Measurements from ENCODE around the gene RBL2. TPM values are rescaled to one million over a fixed set of nuclear protein-coding genes. Genes with fewer than 3 reads are reported as not detected.
"Not testable (repeated sequence)": the region's sequence is repeated elsewhere in the genome, so short reads cannot be mapped to it uniquely, and the experiment has no call there.

Gene RBL2
- total RNA-seq, 1 donor from 2014 or later: 60.5 TPM

DNA sequence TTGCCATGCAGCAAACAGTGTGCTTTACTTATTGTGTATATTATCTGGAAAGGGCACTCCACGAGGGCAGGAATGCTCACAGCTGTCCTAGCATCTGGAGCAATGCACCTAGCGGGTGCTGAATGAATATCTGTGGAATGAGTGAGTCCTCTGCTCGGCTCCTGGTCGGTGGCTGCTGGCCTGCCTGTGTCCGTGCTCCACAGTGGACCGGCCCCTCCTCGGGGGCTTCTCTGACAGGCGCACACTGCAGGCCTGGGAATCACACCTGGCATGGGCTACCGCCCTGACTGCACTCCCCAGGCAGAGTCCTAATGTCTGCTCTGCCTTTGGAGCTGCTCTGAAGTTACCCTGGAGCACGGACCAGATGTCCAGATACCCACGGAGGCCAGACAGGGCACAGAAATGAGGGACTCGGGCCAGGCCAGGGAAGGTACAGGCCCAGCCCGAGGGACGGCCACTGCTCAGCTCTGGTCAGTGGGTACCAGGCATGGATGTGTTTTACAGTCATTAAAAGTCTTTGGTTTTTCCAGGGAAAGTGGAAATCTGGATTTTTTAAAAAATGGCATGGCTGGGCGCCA lies 89.8 kb downstream of the RBL2 start:
- Histone ChIP-seq H3K4me1 (ENCODE audit: control insufficient read depth in 3 of 3, insufficient read depth in 3 of 3, low read length in 3 of 3) (peaks cover 0 to 2% (median 2%) of the 10 kb centered on the region in 3 donors), H3K4me3 (ENCODE audit: low read length in 3 of 3) (no peak overlapping the region), H3K9me3 (ENCODE audit: control insufficient read depth in 3 of 3, low read length in 3 of 3) (no peaks in the 10 kb centered on the region), H3K36me3 (ENCODE audit: control insufficient read depth in 3 of 3, insufficient read depth in 3 of 3, low read length in 3 of 3) (no peaks in the 10 kb centered on the region), H3K9ac (ENCODE audit: low read depth in 1 of 3, low read length in 3 of 3) (no peak overlapping the region), H3K27me3 (ENCODE audit: control insufficient read depth in 3 of 3, insufficient read depth in 3 of 3, low read length in 3 of 3) (no peaks in the 10 kb centered on the region), H3K27ac (ENCODE audit: low read depth, low read length) (no peak overlapping the region)

DNA sequence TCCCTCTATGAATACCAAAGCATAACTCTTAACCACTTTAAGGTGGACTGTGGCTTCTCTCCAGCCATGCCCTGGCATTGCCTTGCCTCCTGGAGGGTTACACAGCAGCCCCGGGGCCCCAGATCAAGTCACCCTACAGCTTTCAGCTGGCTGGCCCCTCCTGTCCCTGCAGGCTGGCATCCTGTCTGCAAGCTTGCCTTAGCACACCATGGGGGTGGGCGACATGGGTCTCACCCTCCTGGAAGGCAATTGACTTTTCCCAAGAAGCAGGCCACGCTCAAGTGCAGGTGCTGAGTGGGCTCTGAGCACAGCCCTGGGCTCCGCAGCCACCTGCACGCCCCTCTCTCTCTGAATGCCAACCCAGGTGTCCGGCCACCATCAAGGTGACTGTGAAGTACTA lies 94.5 kb downstream of the RBL2 start:
- H3K9me3 ChIP-seq (ENCODE audit: control insufficient read depth in 3 of 3, low read length in 3 of 3): no peaks in the 10 kb centered on the region
- no peak overlapping the region for H3K9ac ChIP-seq (ENCODE audit: low read depth in 1 of 3, low read length in 3 of 3)
- no peaks in the 10 kb centered on the region for H3K36me3 ChIP-seq (ENCODE audit: control insufficient read depth in 3 of 3, insufficient read depth in 3 of 3, low read length in 3 of 3)
- H3K4me3 ChIP-seq (ENCODE audit: low read length in 3 of 3): no peak overlapping the region
- H3K4me1 ChIP-seq (ENCODE audit: control insufficient read depth in 3 of 3, insufficient read depth in 3 of 3, low read length in 3 of 3): peaks cover 4 to 7% (median 6%) of the 10 kb centered on the region in 3 donors
- H3K27ac ChIP-seq (ENCODE audit: low read depth, low read length): no peak overlapping the region
- H3K27me3 ChIP-seq (ENCODE audit: control insufficient read depth in 3 of 3, insufficient read depth in 3 of 3, low read length in 3 of 3): no peaks in the 10 kb centered on the region

DNA sequence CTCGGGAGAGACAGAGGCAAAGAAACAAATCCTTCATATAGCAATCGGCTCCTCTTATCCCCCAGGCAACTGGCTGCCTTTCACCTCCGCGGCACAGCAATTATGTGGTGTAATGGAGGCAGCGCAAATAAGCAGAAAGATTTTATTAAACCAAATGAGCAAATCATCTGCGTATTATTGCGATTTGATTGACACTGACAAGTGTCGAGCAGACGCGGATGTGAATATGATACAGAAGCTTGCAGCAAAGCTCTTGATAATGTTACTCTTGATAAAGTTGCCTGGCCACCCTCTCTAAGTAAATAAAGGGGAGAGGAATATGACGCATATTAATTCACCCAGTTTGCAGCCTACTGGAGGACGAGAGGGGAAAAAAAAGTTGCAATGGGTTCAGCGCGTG lies 95.2 kb downstream of the RBL2 start:
- Histone ChIP-seq H3K27me3 (ENCODE audit: control insufficient read depth in 3 of 3, insufficient read depth in 3 of 3, low read length in 3 of 3) (no peaks in the 10 kb centered on the region), H3K4me1 (ENCODE audit: control insufficient read depth in 3 of 3, insufficient read depth in 3 of 3, low read length in 3 of 3) (peaks cover 4 to 7% (median 6%) of the 10 kb centered on the region in 3 donors), H3K36me3 (ENCODE audit: control insufficient read depth in 3 of 3, insufficient read depth in 3 of 3, low read length in 3 of 3) (no peaks in the 10 kb centered on the region), H3K9ac (ENCODE audit: low read depth in 1 of 3, low read length in 3 of 3) (peak overlapping the region in 2 of 3 donors; percentile 53 to 71), H3K9me3 (ENCODE audit: control insufficient read depth in 3 of 3, low read length in 3 of 3) (no peaks in the 10 kb centered on the region), H3K4me3 (ENCODE audit: low read length in 3 of 3) (peak overlapping the region; percentile 1 to 56 (median 48)), H3K27ac (ENCODE audit: low read depth, low read length) (peak overlapping the region; percentile 14)

DNA sequence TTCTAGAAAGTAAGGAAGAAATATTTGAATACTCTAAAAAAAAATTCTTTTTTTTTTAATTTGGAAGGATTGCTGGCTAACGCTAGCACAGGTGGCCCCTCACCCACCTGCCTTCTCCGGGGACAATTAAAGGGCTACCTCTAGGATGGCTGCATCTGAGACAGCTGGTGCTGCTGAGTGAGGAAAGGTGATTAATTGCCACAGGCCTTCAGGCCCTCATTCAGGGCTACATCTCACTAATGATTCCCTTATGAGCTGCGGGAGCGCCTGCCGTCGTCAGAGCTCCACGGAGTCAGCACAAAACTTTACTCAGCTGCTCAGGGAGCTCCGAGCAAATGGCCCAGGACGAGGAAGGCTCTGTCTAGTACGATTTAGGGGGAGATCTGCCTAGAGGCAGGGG lies 95.8 kb downstream of the RBL2 start:
- no peaks in the 10 kb centered on the region for H3K27me3 ChIP-seq (ENCODE audit: control insufficient read depth in 3 of 3, insufficient read depth in 3 of 3, low read length in 3 of 3)
- H3K4me3 ChIP-seq (ENCODE audit: low read length in 3 of 3): peak overlapping the region; percentile 1 to 56 (median 48)
- H3K36me3 ChIP-seq (ENCODE audit: control insufficient read depth in 3 of 3, insufficient read depth in 3 of 3, low read length in 3 of 3): no peaks in the 10 kb centered on the region
- H3K9ac ChIP-seq (ENCODE audit: low read depth in 1 of 3, low read length in 3 of 3): peak overlapping the region in 2 of 3 donors; percentile 47 to 54
- H3K9me3 ChIP-seq (ENCODE audit: control insufficient read depth in 3 of 3, low read length in 3 of 3): no peaks in the 10 kb centered on the region
- H3K4me1 ChIP-seq (ENCODE audit: control insufficient read depth in 3 of 3, insufficient read depth in 3 of 3, low read length in 3 of 3): peaks cover 4 to 7% (median 6%) of the 10 kb centered on the region in 3 donors
- H3K27ac ChIP-seq (ENCODE audit: low read depth, low read length): peak overlapping the region; percentile 18

DNA sequence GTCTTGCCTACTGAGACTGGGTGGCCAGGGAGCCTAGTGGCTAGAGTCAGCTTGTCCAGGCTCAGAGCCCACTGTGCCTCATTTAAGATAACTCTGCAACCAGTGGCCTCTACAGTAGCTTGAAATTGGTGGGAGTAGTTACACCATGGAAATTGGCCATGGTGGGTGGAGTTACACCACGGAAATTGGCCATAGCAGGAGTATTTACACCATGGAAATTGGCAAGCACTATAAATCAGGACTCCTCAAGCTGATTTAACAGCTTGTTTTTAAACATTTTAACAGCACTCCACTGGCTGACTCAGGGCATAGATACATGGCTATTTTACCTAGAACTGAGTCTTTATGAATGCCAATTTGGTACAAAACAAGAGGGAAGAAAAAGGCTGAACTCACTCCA lies 96.5 kb downstream of the RBL2 start:
- peaks cover 4 to 7% (median 6%) of the 10 kb centered on the region in 3 donors for H3K4me1 ChIP-seq (ENCODE audit: control insufficient read depth in 3 of 3, insufficient read depth in 3 of 3, low read length in 3 of 3)
- no peak overlapping the region for H3K27ac ChIP-seq (ENCODE audit: low read depth, low read length)
- no peaks in the 10 kb centered on the region for H3K9me3 ChIP-seq (ENCODE audit: control insufficient read depth in 3 of 3, low read length in 3 of 3)
- peak overlapping the region in 1 of 3 donors; percentile 56 for H3K4me3 ChIP-seq (ENCODE audit: low read length in 3 of 3)
- H3K36me3 ChIP-seq (ENCODE audit: control insufficient read depth in 3 of 3, insufficient read depth in 3 of 3, low read length in 3 of 3): no peaks in the 10 kb centered on the region
- H3K9ac ChIP-seq (ENCODE audit: low read depth in 1 of 3, low read length in 3 of 3): no peak overlapping the region
- no peaks in the 10 kb centered on the region for H3K27me3 ChIP-seq (ENCODE audit: control insufficient read depth in 3 of 3, insufficient read depth in 3 of 3, low read length in 3 of 3)

DNA sequence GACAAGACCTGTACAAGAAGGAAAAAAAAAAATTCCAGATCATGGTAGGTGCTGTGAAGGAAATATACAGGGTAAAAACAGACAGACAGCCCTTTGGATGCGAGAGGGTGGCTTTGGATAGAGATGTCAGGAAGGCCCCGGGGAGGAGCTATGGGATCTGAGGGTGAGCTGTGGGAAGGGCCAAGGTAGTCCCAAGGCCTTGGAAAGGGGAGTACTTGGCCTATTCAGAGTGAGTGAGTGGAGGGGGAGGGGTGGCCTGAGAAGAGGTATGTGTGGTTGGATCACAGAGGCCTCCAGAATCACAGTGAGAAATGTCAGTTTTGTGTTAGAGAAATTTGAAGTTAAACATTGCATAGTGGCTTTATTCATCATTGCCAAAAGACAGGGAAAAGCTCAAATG lies 99.9 kb downstream of the RBL2 start:
- Histone ChIP-seq H3K27ac (ENCODE audit: low read depth, low read length) (no peak overlapping the region), H3K4me3 (ENCODE audit: low read length in 3 of 3) (no peak overlapping the region), H3K9ac (ENCODE audit: low read depth in 1 of 3, low read length in 3 of 3) (no peak overlapping the region), H3K27me3 (ENCODE audit: control insufficient read depth in 3 of 3, insufficient read depth in 3 of 3, low read length in 3 of 3) (no peaks in the 10 kb centered on the region), H3K9me3 (ENCODE audit: control insufficient read depth in 3 of 3, low read length in 3 of 3) (no peaks in the 10 kb centered on the region), H3K36me3 (ENCODE audit: control insufficient read depth in 3 of 3, insufficient read depth in 3 of 3, low read length in 3 of 3) (no peaks in the 10 kb centered on the region), H3K4me1 (ENCODE audit: control insufficient read depth in 3 of 3, insufficient read depth in 3 of 3, low read length in 3 of 3) (peaks cover 4 to 7% (median 6%) of the 10 kb centered on the region in 3 donors)

DNA sequence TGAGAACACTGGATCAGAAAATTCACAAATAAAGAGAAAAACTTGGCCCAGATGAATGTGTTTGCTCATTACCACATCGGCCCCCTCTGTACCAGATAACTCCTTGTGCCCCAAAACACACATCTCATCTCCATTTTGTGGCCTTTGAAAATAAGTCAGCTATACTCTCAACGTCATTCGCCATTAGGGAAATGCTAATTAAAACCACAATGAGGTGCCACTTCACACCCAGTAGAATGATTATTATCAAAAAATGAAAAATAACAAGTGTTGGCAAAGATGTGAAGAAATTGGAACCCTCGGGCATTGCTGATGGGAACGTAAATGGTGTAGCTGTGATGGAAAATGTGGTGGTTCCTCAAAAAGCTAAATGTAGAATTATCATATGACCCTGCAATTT lies 103.4 kb downstream of the RBL2 start:
- no peaks in the 10 kb centered on the region for H3K4me1 ChIP-seq (ENCODE audit: control insufficient read depth in 3 of 3, insufficient read depth in 3 of 3, low read length in 3 of 3)
- no peaks in the 10 kb centered on the region for H3K36me3 ChIP-seq (ENCODE audit: control insufficient read depth in 3 of 3, insufficient read depth in 3 of 3, low read length in 3 of 3)
- H3K9ac ChIP-seq (ENCODE audit: low read depth in 1 of 3, low read length in 3 of 3): no peak overlapping the region
- peaks cover 2 to 9% (median 5%) of the 10 kb centered on the region in 3 donors for H3K27me3 ChIP-seq (ENCODE audit: control insufficient read depth in 3 of 3, insufficient read depth in 3 of 3, low read length in 3 of 3)
- H3K4me3 ChIP-seq (ENCODE audit: low read length in 3 of 3): no peak overlapping the region
- H3K27ac ChIP-seq (ENCODE audit: low read depth, low read length): no peak overlapping the region
- H3K9me3 ChIP-seq (ENCODE audit: control insufficient read depth in 3 of 3, low read length in 3 of 3): no peaks in the 10 kb centered on the region

DNA sequence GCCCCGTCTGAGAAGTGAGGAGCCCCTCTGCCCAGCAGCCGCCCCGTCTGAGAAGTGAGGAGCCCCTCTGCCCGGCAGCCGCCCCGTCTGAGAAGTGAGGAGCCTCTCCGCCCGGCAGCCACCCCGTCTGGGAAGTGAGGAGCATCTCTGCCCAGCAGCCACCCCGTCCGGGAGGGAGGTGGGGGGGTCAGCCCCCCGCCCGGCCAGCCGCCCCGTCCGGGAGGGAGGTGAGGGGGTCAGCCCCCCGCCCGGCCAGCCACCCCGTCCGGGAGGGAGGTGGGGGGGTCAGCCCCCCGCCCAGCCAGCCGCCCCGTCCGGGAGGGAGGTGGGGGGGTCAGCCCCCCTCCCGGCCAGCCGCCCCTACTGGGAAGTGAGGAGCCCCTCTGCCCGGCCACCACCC lies 105.1 kb downstream of the RBL2 start:
- not testable (repeated sequence) for H3K9me3 ChIP-seq (ENCODE audit: control insufficient read depth in 3 of 3, low read length in 3 of 3); H3K36me3 ChIP-seq (ENCODE audit: control insufficient read depth in 3 of 3, insufficient read depth in 3 of 3, low read length in 3 of 3); H3K27ac ChIP-seq (ENCODE audit: low read depth, low read length)

DNA sequence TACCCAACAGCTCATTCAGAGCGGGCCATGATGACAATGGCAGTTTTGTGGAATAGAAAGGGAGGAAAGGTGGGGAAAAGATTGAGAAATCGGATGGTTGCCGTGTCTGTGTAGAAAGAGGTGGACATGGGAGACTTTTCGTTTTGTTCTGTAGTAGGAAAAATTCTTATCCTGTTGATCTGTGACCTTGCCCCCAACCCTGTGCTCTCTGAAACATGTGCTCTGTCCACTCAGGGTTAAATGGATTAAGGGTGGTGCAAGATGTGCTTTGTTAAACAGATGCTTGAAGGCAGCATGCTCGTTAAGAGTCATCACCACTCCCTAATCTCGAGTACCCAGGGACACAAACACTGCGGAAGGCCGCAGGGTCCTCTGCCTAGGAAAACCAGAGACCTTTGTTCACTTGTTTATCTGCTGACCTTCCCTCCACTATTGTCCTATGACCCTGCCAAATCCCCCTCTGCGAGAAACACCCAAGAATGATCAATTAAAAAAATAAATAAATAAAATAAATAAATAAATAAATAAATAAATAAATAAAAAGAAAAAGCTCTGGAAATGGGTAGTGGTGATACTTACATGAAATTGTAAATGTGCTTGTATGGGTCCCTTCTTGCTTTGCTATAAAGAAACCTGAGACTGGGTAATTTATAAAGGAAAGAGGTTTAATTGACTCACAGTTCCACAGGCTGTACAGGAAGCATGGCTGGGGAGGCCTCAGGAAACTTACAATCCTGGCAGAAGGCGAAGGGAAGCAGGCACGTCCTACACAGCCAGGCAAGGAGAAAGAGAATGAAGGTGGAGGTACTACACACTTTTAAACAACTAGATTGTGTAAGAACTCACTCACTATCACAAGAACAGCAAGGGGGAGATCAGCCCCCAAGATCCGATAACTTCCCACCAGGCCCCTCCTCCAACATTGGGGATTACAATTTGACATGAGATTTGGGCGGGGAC lies 105.8 kb downstream of the RBL2 start:
- not testable (repeated sequence) for H3K4me3 ChIP-seq (ENCODE audit: low read length in 3 of 3); H3K4me1 ChIP-seq (ENCODE audit: control insufficient read depth in 3 of 3, insufficient read depth in 3 of 3, low read length in 3 of 3); H3K27me3 ChIP-seq (ENCODE audit: control insufficient read depth in 3 of 3, insufficient read depth in 3 of 3, low read length in 3 of 3); H3K36me3 ChIP-seq (ENCODE audit: control insufficient read depth in 3 of 3, insufficient read depth in 3 of 3, low read length in 3 of 3); H3K9me3 ChIP-seq (ENCODE audit: control insufficient read depth in 3 of 3, low read length in 3 of 3); H3K27ac ChIP-seq (ENCODE audit: low read depth, low read length); H3K9ac ChIP-seq (ENCODE audit: low read depth in 1 of 3, low read length in 3 of 3)

More for the DNA sequence above, 105.1 kb downstream of the RBL2 start:
- H3K9ac ChIP-seq (ENCODE audit: low read depth in 1 of 3, low read length in 3 of 3); H3K4me1 ChIP-seq (ENCODE audit: control insufficient read depth in 3 of 3, insufficient read depth in 3 of 3, low read length in 3 of 3); H3K4me3 ChIP-seq (ENCODE audit: low read length in 3 of 3); H3K27me3 ChIP-seq (ENCODE audit: control insufficient read depth in 3 of 3, insufficient read depth in 3 of 3, low read length in 3 of 3): not testable (repeated sequence)

All from skeletal muscle tissue (tissue), 4 donors.